Stimulated activated CD8-positive, alpha-beta memory T cell treated with anti-CD3 and anti-CD28 coated beads, Interleukin-7, amount 100 ng/mL, for 48 hours (primary cell): ENCODE measurements around the gene FOXL1.

Experiments used
- DNase-seq, 2 donors: peaks; one replicate each; pipeline ENCODE4 v3.0.0-alpha.2; 2020; ENCODE audit warnings: low read depth in 1 of 2; ENCODE audit errors: extremely low read depth in 1 of 2

Gene FOXL1

GRCh38 chr16:86578061-86578599, at the start of gene FOXL1:
Gene FOXL1, plus strand, starts transcription at chr16:86578549. Its CDS starts 175 bp downstream, at chr16:86578724.
- no peak for DNase-seq

- DNase-seq = no peak
Observed at GRCh38 chr16:86529160-86529559, 49.2 kb upstream of the FOXL1 start.

GRCh38 chr16:86530251-86531190, 47.8 kb upstream of the FOXL1 start:
- no peak for DNase-seq

- DNase-seq = no peak
Observed at GRCh38 chr16:86531191-86531545, 47.2 kb upstream of the FOXL1 start.

GRCh38 chr16:86531641-86532525, 46.5 kb upstream of the FOXL1 start:
- no peak for DNase-seq

GRCh38 chr16:86532526-86532815, 45.9 kb upstream of the FOXL1 start:
- no peak for DNase-seq

GRCh38 chr16:86533076-86533475, 45.3 kb upstream of the FOXL1 start:
- no peak for DNase-seq

- DNase-seq = no peak
Observed at GRCh38 chr16:86533767-86534351, 44.5 kb upstream of the FOXL1 start.

- DNase-seq = no peak
Observed at GRCh38 chr16:86534779-86535615, 43.4 kb upstream of the FOXL1 start.

GRCh38 chr16:86536621-86537020, 41.7 kb upstream of the FOXL1 start:
- no peak for DNase-seq

- DNase-seq = no peak
Observed at GRCh38 chr16:86537486-86537885, 40.9 kb upstream of the FOXL1 start.

- DNase-seq = no peak
Observed at GRCh38 chr16:86538196-86538780, 40.1 kb upstream of the FOXL1 start.

- DNase-seq = no peak
Observed at GRCh38 chr16:86540894-86541293, 37.5 kb upstream of the FOXL1 start.

- DNase-seq = no peak
Observed at GRCh38 chr16:86541560-86541959, 36.8 kb upstream of the FOXL1 start.

- no peak for DNase-seq
Observed at GRCh38 chr16:86542756-86543750, 35.3 kb upstream of the FOXL1 start.

- no peak for DNase-seq
Observed at GRCh38 chr16:86545481-86545880, 32.9 kb upstream of the FOXL1 start.

GRCh38 chr16:86545954-86546637, 32.3 kb upstream of the FOXL1 start:
- DNase-seq = no peak

- no peak for DNase-seq
Observed at GRCh38 chr16:86546638-86547013, 31.7 kb upstream of the FOXL1 start.
